HEK293T (cell line): ENCODE results near the gene SMAD6.

Experiments
- CTCF ChIA-PET: fragments of 350-600 bp; formaldehyde crosslinking; extraction: SDS; loops from one replicate; lab custom pipeline; 2021; ENCODE audit warnings: antibody characterized with exemption, inconsistent platforms; lab: Yijun Ruan, JAX
- POLR2A ChIA-PET: fragments of 350-600 bp; formaldehyde crosslinking; extraction: SDS; loops from one replicate; lab custom pipeline; 2020; ENCODE audit warnings: antibody characterized with exemption, inconsistent platforms; lab: Yijun Ruan, JAX
- DNase-seq: peaks from one replicate; pipeline ENCODE4 v3.0.0; 2012; ENCODE audit warnings: mixed read lengths; ENCODE audit errors: extremely low spot score
- ARNT ChIP-seq: fragments of 450-650 bp; IDR thresholded peaks from 2 replicates; pipeline ENCODE4 v1.6.1; 2017; ENCODE audit warnings: mild to moderate bottlenecking
- BHLHE40 ChIP-seq: fragments of 450-650 bp; IDR thresholded peaks from 2 replicates; pipeline ENCODE4 v1.6.1; 2016; ENCODE audit warnings: mild to moderate bottlenecking, moderate library complexity, borderline replicate concordance
- CTBP1 ChIP-seq: fragments of 450-650 bp; IDR thresholded peaks from 2 replicates; pipeline ENCODE4 v1.6.1; 2016; ENCODE audit warnings: borderline replicate concordance
- ELF4 ChIP-seq: fragments of 450-650 bp; IDR thresholded peaks from 2 replicates; pipeline ENCODE4 v1.6.1; 2017; ENCODE audit warnings: antibody characterized with exemption
- FOXA1 ChIP-seq: fragments of 450-650 bp; IDR thresholded peaks from 2 replicates; pipeline ENCODE4 v1.6.1; 2016; ENCODE audit warnings: mild to moderate bottlenecking
- FOXK2 ChIP-seq: fragments of 450-650 bp; IDR thresholded peaks from 2 replicates; pipeline ENCODE4 v1.6.1; 2016; ENCODE audit warnings: mild to moderate bottlenecking
- FOXM1 ChIP-seq: fragments of 450-650 bp; IDR thresholded peaks from 2 replicates; pipeline ENCODE4 v1.6.1; 2017; ENCODE audit warnings: mild to moderate bottlenecking, borderline replicate concordance
- HDGF ChIP-seq: fragments of 450-650 bp; IDR thresholded peaks from 2 replicates; pipeline ENCODE4 v1.6.1; 2017; ENCODE audit warnings: antibody characterized with exemption, borderline replicate concordance
- L3MBTL2 ChIP-seq: fragments of 450-650 bp; conservative IDR thresholded peaks from 2 replicates; pipeline ENCODE4 v1.6.1; 2016; ENCODE audit warnings: mild to moderate bottlenecking
- LEF1 ChIP-seq: fragments of 450-650 bp; IDR thresholded peaks from 2 replicates; pipeline ENCODE4 v1.6.1; 2017; ENCODE audit warnings: mild to moderate bottlenecking, borderline replicate concordance
- NFRKB ChIP-seq: fragments of 450-650 bp; IDR thresholded peaks from 2 replicates; pipeline ENCODE4 v1.6.1; 2016; ENCODE audit warnings: mild to moderate bottlenecking, moderate library complexity
- PKNOX1 ChIP-seq: fragments of 450-650 bp; IDR thresholded peaks from 2 replicates; pipeline ENCODE4 v1.6.1; 2016
- SP1 ChIP-seq: fragments of 450-650 bp; IDR thresholded peaks from 2 replicates; pipeline ENCODE4 v1.6.1; 2017
- SUZ12 ChIP-seq: fragments of 450-650 bp; IDR thresholded peaks from 2 replicates; pipeline ENCODE4 v1.6.1; 2016; ENCODE audit warnings: mild to moderate bottlenecking
- TARDBP ChIP-seq: fragments of 450-650 bp; IDR thresholded peaks from 2 replicates; pipeline ENCODE4 v1.6.1; 2016
- ZNF384 ChIP-seq: fragments of 450-650 bp; IDR thresholded peaks from 2 replicates; pipeline ENCODE4 v1.6.1; 2016

Gene SMAD6

DNA sequence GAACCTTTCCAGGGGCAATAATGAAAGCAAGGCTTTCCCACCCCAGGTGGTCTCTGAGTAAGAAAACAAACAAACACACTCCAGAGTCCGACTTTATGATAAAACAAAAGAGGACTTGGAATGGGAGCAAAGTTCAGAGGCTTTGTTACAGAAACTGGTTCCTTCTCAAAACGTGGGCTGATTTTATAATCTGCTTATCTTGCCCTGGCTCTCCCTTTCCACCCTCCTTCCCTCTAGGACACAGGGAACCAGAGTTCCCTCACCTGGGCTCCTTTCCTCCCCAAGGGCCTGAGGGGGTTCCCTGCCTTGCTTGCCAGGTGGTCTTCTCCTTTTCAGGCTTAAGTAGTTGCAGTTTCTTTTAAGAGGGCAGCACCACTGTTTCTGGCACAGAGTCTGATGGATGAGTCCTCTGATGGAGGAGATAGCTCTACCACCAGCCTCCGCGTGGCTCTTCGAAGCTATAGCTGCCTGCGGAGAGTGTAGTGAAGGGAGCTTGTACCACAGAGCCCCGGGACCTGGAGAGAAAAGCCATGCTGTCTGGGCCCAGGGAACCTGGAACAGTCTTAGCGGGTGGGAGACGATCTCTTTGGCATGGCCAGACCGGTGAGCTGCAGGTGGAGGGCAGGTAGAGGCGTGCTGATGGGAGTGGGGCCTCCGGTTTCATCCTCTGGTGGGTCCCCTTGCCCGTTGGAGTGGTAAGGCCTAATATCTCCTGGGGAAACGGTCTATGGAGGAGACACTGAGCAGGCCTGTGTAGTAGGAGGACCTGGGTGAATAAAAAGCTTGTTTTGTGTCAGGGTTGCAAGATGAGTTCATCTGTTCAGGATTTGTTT, 68.7 kb downstream of the SMAD6 start:
- DNase-seq: no peak
- TF ChIP-seq PKNOX1: no peak
- TF ChIP-seq ELF4: no peak
- CTCF ChIA-PET: interaction anchor here (0.6 to 2.4 kb wide), 5 partner anchors 63 to 171 kb away, joined by 3 to 7 read pairs (median 3); no protein-coding TSS in a partner anchor

GRCh38 chr15:66771351-66771650, 69.3 kb downstream of the SMAD6 start:
- no peak for DNase-seq
- ChIA-PET POLR2A (interaction anchor here (1.1 kb wide), 1 partner anchor 67 kb away, joined by 5 read pairs; no protein-coding TSS in a partner anchor), CTCF (interaction anchor here (0.6 to 2.4 kb wide), 6 partner anchors 64 to 292 kb away, joined by 3 to 7 read pairs (median 4); no protein-coding TSS in a partner anchor)
- TF ChIP-seq PKNOX1: no peak
- no peak for TF ChIP-seq ARNT
- no peak for TF ChIP-seq FOXK2
- no peak for TF ChIP-seq TARDBP
- TF ChIP-seq FOXM1: no peak
- no peak for TF ChIP-seq ELF4
- no peak for TF ChIP-seq LEF1
- no peak for TF ChIP-seq NFRKB
- TF ChIP-seq SP1: no peak

More for the DNA sequence above, 68.7 kb downstream of the SMAD6 start:
- POLR2A ChIA-PET: interaction anchor here (1.1 kb wide), 1 partner anchor 66 kb away, joined by 5 read pairs; no protein-coding TSS in a partner anchor

DNA sequence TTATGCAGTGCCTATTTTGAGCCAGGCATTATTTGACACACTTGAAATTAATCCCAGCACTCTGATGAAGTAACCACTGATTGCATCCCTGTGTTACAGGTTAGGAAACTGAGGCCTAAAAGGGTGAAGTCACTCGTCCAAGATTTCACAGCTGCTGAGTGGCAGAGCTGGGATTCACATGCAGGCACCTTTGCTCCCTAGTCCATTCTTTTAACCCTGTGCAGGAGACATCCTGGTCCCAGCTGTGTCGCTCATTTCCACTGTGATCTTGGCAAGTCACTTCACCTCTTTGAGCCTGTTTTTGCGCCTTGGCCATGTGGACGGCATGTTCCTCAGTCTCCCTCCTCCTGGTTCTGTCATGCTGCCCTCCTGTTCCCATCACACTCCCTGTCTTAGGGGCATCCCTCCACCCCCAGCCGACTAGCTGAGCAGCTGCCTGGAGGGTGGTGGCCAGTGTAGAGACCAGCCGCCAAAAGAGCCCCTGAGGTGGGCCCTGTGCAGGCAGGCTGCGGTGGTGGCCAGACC, 70.6 kb downstream of the SMAD6 start:
- POLR2A ChIA-PET: interaction anchor here (0.6 to 1.3 kb wide), 3 partner anchors 10 to 65 kb away, joined by 3 read pairs; no protein-coding TSS in a partner anchor
- DNase-seq: no peak
- TF ChIP-seq SP1: no peak
- TF ChIP-seq LEF1: no peak
- no peak for TF ChIP-seq L3MBTL2
- TF ChIP-seq BHLHE40: no peak
- TF ChIP-seq ELF4: no peak
- no peak for TF ChIP-seq TARDBP
- no peak for TF ChIP-seq FOXK2
- no peak for TF ChIP-seq NFRKB
- no peak for TF ChIP-seq FOXM1
- TF ChIP-seq FOXA1: no peak
- no peak for TF ChIP-seq SUZ12
- TF ChIP-seq CTBP1: no peak
- TF ChIP-seq ZNF384: no peak
- CTCF ChIA-PET: interaction anchor here (0.7 to 4.6 kb wide), 6 partner anchors 9 to 154 kb away, joined by 3 to 28 read pairs (median 4); no protein-coding TSS in a partner anchor

DNA sequence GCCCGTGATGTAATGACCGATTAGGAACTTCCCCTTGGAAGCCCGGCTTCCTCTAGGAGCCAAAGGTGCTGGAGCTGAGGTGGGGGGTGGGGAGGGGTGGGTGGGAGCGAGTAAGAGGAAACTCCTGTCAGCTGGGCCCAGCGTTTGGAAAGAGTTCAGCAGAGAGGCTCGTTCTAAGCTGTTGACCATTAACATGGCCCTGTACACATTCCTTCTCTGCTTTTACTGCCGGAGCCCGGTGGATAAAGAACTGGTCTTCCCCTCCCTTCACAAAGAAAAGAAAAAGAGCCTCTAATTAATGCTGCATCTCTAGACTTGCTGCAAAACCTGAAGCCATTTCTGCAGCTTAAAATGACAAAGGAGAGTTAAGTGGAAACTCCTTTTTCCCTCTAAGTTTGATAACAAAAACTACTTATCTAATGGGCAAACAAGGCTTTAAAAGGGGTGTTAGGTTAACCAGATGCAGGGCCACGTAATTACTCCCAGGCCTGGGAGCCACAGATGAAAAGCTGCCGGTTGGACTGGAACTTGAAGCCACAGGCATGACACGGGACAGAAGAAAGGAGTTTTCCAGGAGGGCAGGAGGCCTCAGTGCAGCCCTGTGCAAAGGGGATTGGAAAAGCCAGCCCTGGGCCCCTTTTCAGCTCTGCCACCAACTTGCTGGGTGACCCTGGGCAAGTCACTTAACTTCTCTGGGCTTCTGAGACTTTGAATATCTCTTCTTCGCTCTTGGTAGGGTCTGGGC, 71.3 kb downstream of the SMAD6 start:
- CTCF ChIA-PET: interaction anchor here (0.7 to 4.6 kb wide), 8 partner anchors 10 to 154 kb away, joined by 3 to 28 read pairs (median 4); no protein-coding TSS in a partner anchor
- POLR2A ChIA-PET: interaction anchor here (0.6 to 1.3 kb wide), 3 partner anchors 9 to 66 kb away, joined by 3 read pairs; no protein-coding TSS in a partner anchor
- no peak for DNase-seq
- TF ChIP-seq NFRKB (no peak), SP1 (no peak), FOXK2 (no peak), HDGF (no peak), BHLHE40 (no peak), FOXA1 (no peak), PKNOX1 (no peak), ARNT (no peak), FOXM1 (no peak), CTBP1 (no peak), ELF4 (no peak), TARDBP (no peak), SUZ12 (no peak), LEF1 (no peak), ZNF384 (no peak), L3MBTL2 (no peak)

GRCh38 chr15:66774001-66774814, 72.2 kb downstream of the SMAD6 start:
- peak; percentile 85 for DNase-seq
- no peak for TF ChIP-seq BHLHE40
- TF ChIP-seq FOXA1: no peak
- no peak for TF ChIP-seq PKNOX1
- TF ChIP-seq TARDBP: no peak
- no peak for TF ChIP-seq HDGF
- TF ChIP-seq FOXM1: no peak
- TF ChIP-seq CTBP1: no peak
- no peak for TF ChIP-seq ELF4
- TF ChIP-seq L3MBTL2: no peak
- no peak for TF ChIP-seq ZNF384
- no peak for TF ChIP-seq SUZ12
- TF ChIP-seq FOXK2: no peak
- TF ChIP-seq LEF1: no peak
- no peak for TF ChIP-seq SP1
- no peak for TF ChIP-seq NFRKB
- no peak for TF ChIP-seq ARNT
- CTCF ChIA-PET: interaction anchor here (0.7 to 4.6 kb wide), 7 partner anchors 9 to 171 kb away, joined by 3 to 28 read pairs (median 4); no protein-coding TSS in a partner anchor
- POLR2A ChIA-PET: interaction anchor here (1.1 kb wide), 1 partner anchor 73 kb away, joined by 3 read pairs; no protein-coding TSS in a partner anchor
